Natural killer cell (primary cell): ENCODE measurements around the gene HGF. TPM values are rescaled to one million over a fixed set of nuclear protein-coding genes. Genes with fewer than 3 reads are reported as not detected.

ENCODE experiments used
- ATAC-seq, 3 donors: fragments of 150-1000 bp in 2 of 3; fragments of 200-7000 bp in 1 of 3; cut with Tn5 transposase; 1 replicate in 1 of 3; 2 replicates in 2 of 3; pipeline ENCODE4 v1.10.0; 2021; ENCODE audit warnings: mild to moderate bottlenecking in 2 of 3, moderate library complexity in 2 of 3
- DNase-seq, 2 donors: peaks; one replicate each; pipeline versions ENCODE4 v3.0.0 to v3.0.0-alpha.2; 2013 to 2021; ENCODE audit warnings: mixed read lengths in 1 of 2
- H3K27ac ChIP-seq: one replicate; pipeline ENCODE4 v1.5.1; 2013; ENCODE audit warnings: mild to moderate bottlenecking, low read length
- H3K27me3 ChIP-seq: one replicate; pipeline ENCODE4 v1.6.1; 2013; ENCODE audit warnings: low read length; ENCODE audit not compliant: control insufficient read depth, insufficient read depth
- H3K36me3 ChIP-seq: one replicate; pipeline ENCODE4 v1.6.1; 2013; ENCODE audit warnings: low read length; ENCODE audit not compliant: control insufficient read depth, insufficient read depth
- H3K4me1 ChIP-seq: one replicate; pipeline ENCODE4 v1.6.1; 2013; ENCODE audit warnings: low read length; ENCODE audit not compliant: control insufficient read depth, insufficient read depth
- H3K4me3 ChIP-seq: one replicate; pipeline ENCODE4 v1.5.1; 2013; ENCODE audit warnings: low read length
- H3K9me3 ChIP-seq: one replicate; pipeline ENCODE4 v1.6.1; 2013; ENCODE audit warnings: low read length; ENCODE audit not compliant: control insufficient read depth, insufficient read depth
- H3K27ac Mint-ChIP-seq, 2 donors: one replicate each; pipeline ENCODE4 v1.8.0; 2022; ENCODE audit warnings: mild to moderate bottlenecking in 2 of 2, mixed read lengths in 2 of 2, moderate library complexity in 1 of 2
- H3K27me3 Mint-ChIP-seq, 2 donors: one replicate each; pipeline ENCODE4 v1.8.0; 2022; ENCODE audit warnings: low read depth in 2 of 2, mixed read lengths in 2 of 2
- H3K36me3 Mint-ChIP-seq: one replicate; pipeline ENCODE4 v1.8.0; 2022; ENCODE audit warnings: mixed read lengths
- H3K4me1 Mint-ChIP-seq, 2 donors: one replicate each; pipeline ENCODE4 v1.8.0; 2022; ENCODE audit warnings: mixed read lengths in 2 of 2
- H3K4me3 Mint-ChIP-seq: one replicate; pipeline ENCODE4 v1.8.0; 2022; ENCODE audit warnings: mild to moderate bottlenecking, moderate library complexity, mixed read lengths
- H3K9me3 Mint-ChIP-seq, 2 donors: one replicate each; pipeline ENCODE4 v1.8.0; 2022; ENCODE audit warnings: mixed read lengths in 2 of 2
- CTCF ChIP-seq: fragments of 200-600 bp; IDR thresholded peaks from one replicate; pipeline ENCODE4 v1.8.0; 2022; ENCODE audit warnings: antibody characterized with exemption
- WGBS: methylation state at CpG from one replicate; pipeline ENCODE4 v1.1.7; 2013; ENCODE audit warnings: missing lambda C conversion rate; ENCODE audit not compliant: insufficient coverage; 5-methylcytosine and 5-hydroxymethylcytosine counted together
- intact Hi-C: fragments of 100-400 bp; cut with micrococcal nuclease; formaldehyde crosslinking; loops from one replicate; pipeline ENCODE4 v1.14.2; 2022
- total RNA-seq, 4 donors: library from RNA; stranded (reverse); fragments of 120-200 nt in 1 of 4; gene quantifications; one replicate each; pipeline versions ENCODE4 v1.2.3 to v1.2.4, GENCODE V29; 2013 to 2022

Gene HGF
- total RNA-seq, 3 donors from 2014 or later (not counting 1 experiment from before 2014, with no cell fraction given): 0.43 to 7.4 (median 0.94) TPM

- Histone ChIP-seq H3K27ac (no peak overlapping the region), H3K4me1 (no peaks in the 10 kb centered on the region), H3K9me3 (peaks cover 3% of the 10 kb centered on the region), H3K4me3 (no peak overlapping the region), H3K27me3 (no peaks in the 10 kb centered on the region), H3K36me3 (no peaks in the 10 kb centered on the region)
- Mint-ChIP-seq H3K27me3 (no peaks in the 10 kb centered on the region), H3K4me3 (no peak overlapping the region), H3K4me1 (no peaks in the 10 kb centered on the region), H3K9me3 (peaks cover 11 to 27% of the 10 kb centered on the region in 2 donors), H3K27ac (no peak overlapping the region), H3K36me3 (no peaks in the 10 kb centered on the region)
- WGBS: 67% methylated on average over 1 of the region's 1 CpG
- TF ChIP-seq CTCF: no peak
- ATAC-seq: no peak
- intact Hi-C loops: no loop called here
- no peak for DNase-seq
These were observed 117.6 kb downstream of the HGF start for GRCh38 chr7:81652225-81652624.
